ENCODE measurements around the gene TRPT1. TPM values are rescaled to one million over a fixed set of nuclear protein-coding genes. Genes with fewer than 3 reads are reported as not detected.

Gene TRPT1
- total and polyA plus RNA-seq, 7 donors, result 49.6 to 131 (median 96.1) TPM

DNA sequence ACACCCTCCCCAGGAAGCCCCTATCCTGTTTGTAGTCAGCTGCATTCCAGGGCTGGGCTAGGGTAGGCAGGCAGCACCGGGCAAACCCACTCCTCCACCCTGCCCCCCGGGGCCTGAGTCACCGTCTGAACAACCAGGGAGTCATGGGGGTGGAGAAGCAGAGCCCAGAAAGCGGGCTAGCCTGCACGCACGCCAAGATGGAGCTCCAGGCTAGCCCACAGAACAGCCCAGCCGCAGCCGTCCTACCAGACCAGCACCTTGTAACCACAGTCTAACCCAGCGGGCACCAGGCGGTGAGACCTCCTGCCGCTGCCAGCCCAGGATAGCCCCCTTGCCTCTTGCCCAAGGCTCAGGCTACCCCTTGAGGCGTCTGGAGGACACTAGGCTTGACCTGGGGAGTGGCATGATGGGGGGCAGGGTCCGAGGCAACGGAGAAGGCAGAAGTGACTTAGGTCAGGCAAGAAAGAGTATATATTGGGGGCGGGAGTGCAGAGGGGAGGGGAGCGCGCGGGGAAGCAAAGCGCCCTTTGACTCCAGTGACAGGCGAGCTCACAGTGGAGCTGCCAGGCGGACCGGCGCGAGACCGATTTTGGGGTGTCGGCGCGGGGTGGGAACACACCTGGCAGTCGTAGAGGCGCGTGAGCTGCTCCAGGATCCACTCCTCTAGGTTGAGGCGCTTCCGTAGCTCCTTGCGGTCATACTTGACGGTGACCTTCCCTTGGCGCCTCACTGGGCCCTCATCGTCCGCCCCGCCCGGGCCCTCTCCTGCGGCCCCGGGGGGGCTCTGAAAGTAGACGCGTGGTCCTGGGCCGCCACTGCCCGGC, 20.0 kb upstream of the TRPT1 start:
- ATAC-seq, result peak; percentile 38 to 52 (median 41)
- peak overlapping the region; percentile 99 for H3K27ac ChIP-seq
- peaks cover 34% of the 10 kb centered on the region for H3K4me1 ChIP-seq
- H3K9me3 ChIP-seq, result no peaks in the 10 kb centered on the region
- TF ChIP-seq, protein P1, sequence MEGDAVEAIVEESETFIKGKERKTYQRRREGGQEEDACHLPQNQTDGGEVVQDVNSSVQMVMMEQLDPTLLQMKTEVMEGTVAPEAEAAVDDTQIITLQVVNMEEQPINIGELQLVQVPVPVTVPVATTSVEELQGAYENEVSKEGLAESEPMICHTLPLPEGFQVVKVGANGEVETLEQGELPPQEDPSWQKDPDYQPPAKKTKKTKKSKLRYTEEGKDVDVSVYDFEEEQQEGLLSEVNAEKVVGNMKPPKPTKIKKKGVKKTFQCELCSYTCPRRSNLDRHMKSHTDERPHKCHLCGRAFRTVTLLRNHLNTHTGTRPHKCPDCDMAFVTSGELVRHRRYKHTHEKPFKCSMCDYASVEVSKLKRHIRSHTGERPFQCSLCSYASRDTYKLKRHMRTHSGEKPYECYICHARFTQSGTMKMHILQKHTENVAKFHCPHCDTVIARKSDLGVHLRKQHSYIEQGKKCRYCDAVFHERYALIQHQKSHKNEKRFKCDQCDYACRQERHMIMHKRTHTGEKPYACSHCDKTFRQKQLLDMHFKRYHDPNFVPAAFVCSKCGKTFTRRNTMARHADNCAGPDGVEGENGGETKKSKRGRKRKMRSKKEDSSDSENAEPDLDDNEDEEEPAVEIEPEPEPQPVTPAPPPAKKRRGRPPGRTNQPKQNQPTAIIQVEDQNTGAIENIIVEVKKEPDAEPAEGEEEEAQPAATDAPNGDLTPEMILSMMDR (IDR thresholded peaks at IDR 0.05), result no peak
- intact Hi-C loops (cut with DNase I), result no loop called here
- no peaks in the 10 kb centered on the region for H3K27me3 ChIP-seq (ENCODE audit: insufficient read depth in 3 of 3, low read length in 2 of 3)
- peaks cover 0 to 22% of the 10 kb centered on the region in 2 donors for H3K36me3 ChIP-seq (ENCODE audit: insufficient read depth in 1 of 2, low read depth in 1 of 2)
- DNase-seq, result peak; percentile 92 to 94
- peak overlapping the region; percentile 93 for H3K4me3 ChIP-seq
- 1 to 2% (median 2%) methylated on average over 31 to 46 of the region's 46 CpGs for WGBS, 3 donors

DNA sequence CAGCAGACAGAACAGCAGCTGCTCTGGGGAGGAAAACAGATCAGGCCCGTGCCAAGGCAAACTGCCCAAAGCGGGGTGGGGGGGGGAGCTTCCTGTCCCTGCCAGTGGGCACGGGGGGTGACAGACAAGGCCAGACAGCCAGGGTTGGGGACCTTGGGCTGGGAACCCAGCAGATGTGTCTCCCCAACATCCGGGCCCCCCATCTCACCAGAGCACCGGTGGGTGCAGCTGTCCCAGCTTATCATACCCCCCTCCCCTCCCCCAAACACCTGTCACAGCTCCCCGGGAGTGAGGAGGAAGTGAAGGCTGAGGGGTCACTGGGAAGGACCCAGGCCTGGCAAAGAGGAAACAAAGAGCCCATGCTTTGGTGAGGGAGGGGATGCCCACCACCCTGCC, 19.4 kb upstream of the TRPT1 start:
- ATAC-seq, result peak; percentile 5 to 21 (median 14)
- 0 to 3% (median 3%) methylated on average over 4 to 6 of the region's 6 CpGs for WGBS, 3 donors
- TF ChIP-seq, protein P1 (IDR thresholded peaks at IDR 0.05), result no peak
- peak overlapping the region; percentile 93 for H3K4me3 ChIP-seq
- DNase-seq, result peak; percentile 74 to 89
- H3K4me1 ChIP-seq, result peaks cover 30% of the 10 kb centered on the region
- intact Hi-C loops (cut with DNase I), result no loop called here
- no peaks in the 10 kb centered on the region for H3K27me3 ChIP-seq (ENCODE audit: insufficient read depth in 3 of 3, low read length in 2 of 3)
- H3K36me3 ChIP-seq (ENCODE audit: insufficient read depth in 1 of 2, low read depth in 1 of 2), result peaks cover 0 to 22% of the 10 kb centered on the region in 2 donors
- peak overlapping the region; percentile 99 for H3K27ac ChIP-seq
- H3K9me3 ChIP-seq, result no peaks in the 10 kb centered on the region

DNA sequence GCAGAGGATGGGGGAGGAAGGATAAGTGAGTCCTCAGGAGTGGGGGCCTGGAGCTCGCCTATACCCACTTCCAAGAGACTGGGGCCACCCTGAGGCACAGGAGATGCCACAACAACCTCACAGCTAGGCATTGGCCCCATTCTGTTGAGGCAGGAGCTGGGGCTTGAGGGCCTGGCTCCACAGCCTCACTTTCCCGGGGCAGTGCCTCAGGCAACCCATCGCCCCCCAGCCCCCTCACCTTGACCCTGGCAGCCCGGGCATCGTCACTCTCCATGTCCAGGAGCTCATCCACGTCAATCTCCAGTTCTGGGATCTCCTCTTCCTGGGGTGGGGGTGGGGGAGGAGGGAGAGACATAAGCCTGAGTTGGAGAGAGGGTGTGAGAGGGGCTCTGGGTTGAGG, 19.0 kb upstream of the TRPT1 start:
- Histone ChIP-seq H3K27ac (peak overlapping the region; percentile 99), H3K36me3 (ENCODE audit: insufficient read depth in 1 of 2, low read depth in 1 of 2) (peaks cover 0 to 22% of the 10 kb centered on the region in 2 donors), H3K4me1 (peaks cover 34% of the 10 kb centered on the region), H3K4me3 (peak overlapping the region; percentile 93), H3K9me3 (no peaks in the 10 kb centered on the region), H3K27me3 (ENCODE audit: insufficient read depth in 3 of 3, low read length in 2 of 3) (no peaks in the 10 kb centered on the region)
- intact Hi-C loops (cut with DNase I), result no loop called here
- ATAC-seq (no peak), DNase-seq (no peak)
- TF ChIP-seq, protein P1 (IDR thresholded peaks at IDR 0.05), result no peak
- WGBS, 3 donors, result 13 to 22% (median 19%) methylated on average over 6 of the region's 6 CpGs

DNA sequence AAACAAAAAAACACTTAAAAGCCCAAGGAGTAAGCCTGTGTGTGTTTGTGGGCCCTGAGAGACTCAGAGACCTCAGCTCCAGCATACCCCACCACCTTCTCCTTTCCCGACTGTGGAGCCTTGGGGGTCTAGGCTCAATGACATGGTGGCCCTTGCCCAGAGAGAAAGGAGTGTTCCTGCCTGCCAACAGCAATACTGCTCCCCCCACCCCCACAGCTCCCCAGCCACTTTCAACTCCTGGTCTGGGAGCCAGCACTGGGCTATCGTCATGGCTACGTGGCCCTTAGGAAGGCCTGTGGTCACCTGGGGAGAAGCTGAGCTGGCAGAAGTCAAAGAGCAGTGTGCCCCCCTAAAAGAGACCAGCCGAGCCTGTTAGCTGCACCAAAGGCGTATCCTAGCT, 18.1 kb upstream of the TRPT1 start:
- H3K36me3 ChIP-seq (ENCODE audit: insufficient read depth in 1 of 2, low read depth in 1 of 2), result peaks cover 0 to 22% of the 10 kb centered on the region in 2 donors
- intact Hi-C loops (cut with DNase I), result no loop called here
- TF ChIP-seq, protein P1 (IDR thresholded peaks at IDR 0.05), result no peak
- H3K4me1 ChIP-seq, result peaks cover 37% of the 10 kb centered on the region
- H3K27ac ChIP-seq, result peak overlapping the region; percentile 99
- DNase-seq (no peak), ATAC-seq (no peak)
- H3K4me3 ChIP-seq, result peak overlapping the region; percentile 93
- WGBS, 3 donors, result 19 to 42% (median 31%) methylated on average over 5 of the region's 5 CpGs
- H3K27me3 ChIP-seq (ENCODE audit: insufficient read depth in 3 of 3, low read length in 2 of 3), result no peaks in the 10 kb centered on the region
- no peaks in the 10 kb centered on the region for H3K9me3 ChIP-seq
